HL-60 (cell line): ENCODE measurements around the gene GMDS.

ENCODE experiments used
- DNase-seq, 2 experiments: peaks; one replicate each; pipeline ENCODE4 v3.0.0-alpha.2; 2010 to 2020; ENCODE audit warnings: low read depth in 1 of 2, low spot score in 1 of 2
- H3K27ac ChIP-seq: fragments of 250-450 bp; sonication (Bioruptor Pico); replicated peaks from 2 replicates; pipeline ENCODE4 v1.5.1; 2020; ENCODE audit warnings: mild to moderate bottlenecking, moderate library complexity
- H3K27me3 ChIP-seq: fragments of 250-450 bp; sonication (Bioruptor Pico); 2 replicates; pipeline ENCODE4 v1.5.1; 2021; ENCODE audit warnings: mild to moderate bottlenecking, moderate library complexity; ENCODE audit not compliant: insufficient read depth, poor library complexity, severe bottlenecking
- H3K4me3 ChIP-seq: replicated peaks from 2 replicates; pipeline ENCODE4 v1.5.1; 2011; ENCODE audit warnings: mild to moderate bottlenecking, control low read depth, low read length; ENCODE audit not compliant: insufficient read depth
- GABPA ChIP-seq: IDR thresholded peaks from 2 replicates; pipeline ENCODE4 v1.6.1; 2012; ENCODE audit warnings: low read depth
- POLR2AphosphoS5 ChIP-seq: IDR thresholded peaks from 2 replicates; pipeline ENCODE4 v1.6.1; 2012; ENCODE audit warnings: low read depth
- SPI1 ChIP-seq: IDR thresholded peaks from 2 replicates; pipeline ENCODE4 v1.6.1; 2012; ENCODE audit warnings: low read depth, mild to moderate bottlenecking, borderline replicate concordance
- TF ChIP-seq, protein P1 (sequence below): IDR thresholded peaks from 2 replicates; pipeline ENCODE4 v1.6.1; 2012; ENCODE audit warnings: low read depth; ENCODE audit not compliant: insufficient replicate concordance
- TF ChIP-seq, protein P2 (sequence below): IDR thresholded peaks from one replicate; pipeline ENCODE4 v1.5.1; 2011; ENCODE audit warnings: low read length, control low read depth, inconsistent platforms; ENCODE audit not compliant: insufficient read depth

Gene GMDS

DNA sequence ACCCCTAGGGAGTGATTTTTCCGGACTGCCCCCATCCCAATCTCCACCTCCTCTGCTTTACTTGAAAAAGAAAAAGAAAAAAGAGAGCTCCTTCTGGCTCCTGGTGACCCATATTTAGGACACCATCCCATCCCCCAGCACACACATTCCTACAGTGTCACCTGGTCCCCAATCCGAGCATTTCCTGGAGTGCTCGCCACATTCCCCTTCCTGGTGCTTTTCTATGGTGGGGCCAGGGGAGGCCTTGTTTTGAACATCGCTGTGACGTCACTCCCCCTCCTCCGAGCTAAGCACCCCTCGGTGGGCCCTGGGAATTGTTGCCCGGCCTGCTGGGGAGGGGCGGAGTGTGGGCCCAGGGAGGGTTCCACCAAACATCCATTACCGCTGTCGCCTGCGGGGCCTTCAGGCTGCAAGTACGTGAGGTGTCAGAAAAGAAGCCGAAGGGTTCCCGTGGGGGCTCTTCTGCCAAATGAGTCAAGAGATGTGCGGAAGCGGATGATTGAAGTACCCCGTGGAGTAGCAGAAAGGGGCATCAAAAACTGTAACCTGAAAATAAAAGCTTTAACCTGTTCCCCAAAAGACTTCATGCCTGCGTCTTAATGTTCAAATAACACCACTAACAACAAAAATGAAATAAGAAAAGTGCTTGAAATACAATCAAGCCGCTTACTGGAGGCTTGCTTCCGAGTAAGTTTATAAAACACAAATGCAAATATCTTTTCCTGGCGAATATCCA, 638.5 kb downstream of the GMDS start:
- TF ChIP-seq SPI1 (no peak), GABPA (no peak), POLR2AphosphoS5 (no peak)
- TF ChIP-seq, protein P1, sequence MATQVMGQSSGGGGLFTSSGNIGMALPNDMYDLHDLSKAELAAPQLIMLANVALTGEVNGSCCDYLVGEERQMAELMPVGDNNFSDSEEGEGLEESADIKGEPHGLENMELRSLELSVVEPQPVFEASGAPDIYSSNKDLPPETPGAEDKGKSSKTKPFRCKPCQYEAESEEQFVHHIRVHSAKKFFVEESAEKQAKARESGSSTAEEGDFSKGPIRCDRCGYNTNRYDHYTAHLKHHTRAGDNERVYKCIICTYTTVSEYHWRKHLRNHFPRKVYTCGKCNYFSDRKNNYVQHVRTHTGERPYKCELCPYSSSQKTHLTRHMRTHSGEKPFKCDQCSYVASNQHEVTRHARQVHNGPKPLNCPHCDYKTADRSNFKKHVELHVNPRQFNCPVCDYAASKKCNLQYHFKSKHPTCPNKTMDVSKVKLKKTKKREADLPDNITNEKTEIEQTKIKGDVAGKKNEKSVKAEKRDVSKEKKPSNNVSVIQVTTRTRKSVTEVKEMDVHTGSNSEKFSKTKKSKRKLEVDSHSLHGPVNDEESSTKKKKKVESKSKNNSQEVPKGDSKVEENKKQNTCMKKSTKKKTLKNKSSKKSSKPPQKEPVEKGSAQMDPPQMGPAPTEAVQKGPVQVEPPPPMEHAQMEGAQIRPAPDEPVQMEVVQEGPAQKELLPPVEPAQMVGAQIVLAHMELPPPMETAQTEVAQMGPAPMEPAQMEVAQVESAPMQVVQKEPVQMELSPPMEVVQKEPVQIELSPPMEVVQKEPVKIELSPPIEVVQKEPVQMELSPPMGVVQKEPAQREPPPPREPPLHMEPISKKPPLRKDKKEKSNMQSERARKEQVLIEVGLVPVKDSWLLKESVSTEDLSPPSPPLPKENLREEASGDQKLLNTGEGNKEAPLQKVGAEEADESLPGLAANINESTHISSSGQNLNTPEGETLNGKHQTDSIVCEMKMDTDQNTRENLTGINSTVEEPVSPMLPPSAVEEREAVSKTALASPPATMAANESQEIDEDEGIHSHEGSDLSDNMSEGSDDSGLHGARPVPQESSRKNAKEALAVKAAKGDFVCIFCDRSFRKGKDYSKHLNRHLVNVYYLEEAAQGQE: no peak
- TF ChIP-seq, protein P2, sequence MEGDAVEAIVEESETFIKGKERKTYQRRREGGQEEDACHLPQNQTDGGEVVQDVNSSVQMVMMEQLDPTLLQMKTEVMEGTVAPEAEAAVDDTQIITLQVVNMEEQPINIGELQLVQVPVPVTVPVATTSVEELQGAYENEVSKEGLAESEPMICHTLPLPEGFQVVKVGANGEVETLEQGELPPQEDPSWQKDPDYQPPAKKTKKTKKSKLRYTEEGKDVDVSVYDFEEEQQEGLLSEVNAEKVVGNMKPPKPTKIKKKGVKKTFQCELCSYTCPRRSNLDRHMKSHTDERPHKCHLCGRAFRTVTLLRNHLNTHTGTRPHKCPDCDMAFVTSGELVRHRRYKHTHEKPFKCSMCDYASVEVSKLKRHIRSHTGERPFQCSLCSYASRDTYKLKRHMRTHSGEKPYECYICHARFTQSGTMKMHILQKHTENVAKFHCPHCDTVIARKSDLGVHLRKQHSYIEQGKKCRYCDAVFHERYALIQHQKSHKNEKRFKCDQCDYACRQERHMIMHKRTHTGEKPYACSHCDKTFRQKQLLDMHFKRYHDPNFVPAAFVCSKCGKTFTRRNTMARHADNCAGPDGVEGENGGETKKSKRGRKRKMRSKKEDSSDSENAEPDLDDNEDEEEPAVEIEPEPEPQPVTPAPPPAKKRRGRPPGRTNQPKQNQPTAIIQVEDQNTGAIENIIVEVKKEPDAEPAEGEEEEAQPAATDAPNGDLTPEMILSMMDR: no peak
- no peak overlapping the region for H3K27ac ChIP-seq
- peaks cover 76% of the 10 kb centered on the region for H3K27me3 ChIP-seq
- no peak for DNase-seq
- no peak overlapping the region for H3K4me3 ChIP-seq

DNA sequence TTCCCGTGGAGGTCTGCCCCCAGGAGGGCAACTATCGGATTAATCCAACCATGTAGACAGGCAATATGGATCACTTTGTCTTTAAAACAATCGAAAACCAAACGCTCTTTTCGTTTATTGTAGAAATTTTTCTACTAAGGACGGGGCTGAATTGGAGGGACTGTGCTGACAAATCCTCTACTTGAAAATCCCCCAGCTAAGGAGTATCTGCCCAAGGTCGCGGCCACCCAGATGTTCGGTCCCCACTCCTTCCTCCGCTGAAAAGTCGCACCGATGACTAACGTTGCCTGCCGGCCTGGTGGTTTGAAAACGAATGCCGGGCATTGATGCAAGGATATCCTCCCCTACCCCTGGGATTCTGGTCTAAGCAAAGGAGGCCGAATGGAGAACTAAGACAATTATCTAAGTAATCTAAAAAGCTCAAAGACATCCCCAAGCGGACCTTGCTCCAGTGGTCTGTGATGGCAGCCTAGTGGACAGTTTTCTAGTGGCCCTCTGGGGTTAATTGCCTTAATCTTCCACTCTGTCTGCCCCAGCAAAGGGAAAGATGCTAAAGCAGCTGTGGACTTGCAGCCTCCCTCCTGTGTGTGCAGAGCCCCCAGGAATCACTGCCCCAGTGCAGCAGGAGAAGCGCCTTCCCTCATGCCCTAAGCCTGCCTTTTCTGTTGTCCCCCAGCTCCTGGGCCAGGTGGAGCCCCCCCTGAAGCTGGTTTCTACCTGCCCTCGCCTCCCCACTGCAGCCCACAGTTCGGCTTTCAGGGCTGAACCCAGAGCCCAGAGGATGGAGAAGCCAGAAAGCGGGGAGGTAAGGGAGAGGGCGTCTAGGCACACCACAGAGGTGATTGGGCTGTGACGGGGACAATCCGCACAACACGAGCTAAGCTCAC, 639.3 kb downstream of the GMDS start:
- H3K27me3 ChIP-seq: peaks cover 81% of the 10 kb centered on the region
- TF ChIP-seq, protein P1: no peak
- TF ChIP-seq SPI1 (no peak), POLR2AphosphoS5 (no peak), GABPA (no peak)
- TF ChIP-seq, protein P2: no peak
- no peak for DNase-seq

DNA sequence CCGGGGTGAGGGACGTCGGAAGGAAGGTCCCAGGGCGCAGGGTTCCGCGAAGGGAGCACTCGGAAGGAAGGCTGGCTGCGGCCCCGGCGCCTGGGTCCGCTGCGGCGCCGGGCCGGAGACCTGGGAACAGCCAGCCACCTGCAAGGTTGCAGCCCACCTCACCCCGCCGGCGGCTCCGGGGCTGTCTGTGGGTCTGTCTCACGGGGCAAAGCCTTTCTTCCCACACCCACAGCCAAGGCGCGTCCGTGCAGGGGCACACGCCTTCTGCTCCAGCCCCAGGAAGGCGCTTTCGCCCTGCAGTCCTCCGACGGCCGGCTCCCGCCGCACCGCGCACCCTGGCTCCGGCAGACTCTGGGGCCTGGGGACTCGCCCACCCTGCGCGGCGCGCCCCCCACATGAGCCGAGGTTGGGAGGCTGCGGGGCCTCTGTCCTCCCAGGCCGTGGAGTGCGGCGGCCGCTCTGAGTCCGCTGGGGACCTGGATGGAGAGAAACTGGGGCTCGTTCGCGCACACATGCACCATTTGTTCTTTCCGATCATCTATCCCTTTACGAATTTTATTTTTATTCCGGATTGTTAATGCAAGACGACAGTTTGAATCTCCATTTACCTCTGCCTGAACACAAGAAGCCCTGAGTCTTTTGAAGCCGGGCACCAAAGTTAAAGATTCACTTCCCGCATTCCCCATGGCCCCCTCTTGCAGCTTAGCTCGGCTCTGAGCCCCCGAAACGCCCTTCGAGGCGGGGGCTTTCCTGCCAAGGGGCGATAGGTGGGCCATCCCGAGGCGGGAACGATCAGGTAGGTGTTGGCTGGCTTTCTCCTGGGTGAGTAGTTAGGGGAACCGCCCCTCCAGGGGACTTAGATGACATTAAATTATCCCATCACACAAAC, 640.2 kb downstream of the GMDS start:
- Histone ChIP-seq H3K27me3 (peaks cover 86% of the 10 kb centered on the region), H3K27ac (no peak overlapping the region), H3K4me3 (no peak overlapping the region; the same call in 1 of the 2 replicates)
- DNase-seq: no peak
- TF ChIP-seq, protein P1: no peak
- TF ChIP-seq, protein P2: no peak
- TF ChIP-seq GABPA: no peak
- TF ChIP-seq POLR2AphosphoS5: no peak
- TF ChIP-seq SPI1: no peak

More for the DNA sequence above, 639.3 kb downstream of the GMDS start:
- no peak overlapping the region for H3K4me3 ChIP-seq
- no peak overlapping the region for H3K27ac ChIP-seq
